Smooth muscle cell (in vitro differentiated cells): ENCODE measurements around the gene RLIM. TPM values are rescaled to one million over a fixed set of nuclear protein-coding genes. Genes with fewer than 3 reads are reported as not detected.

Experiments used
- DNase-seq: peaks from one replicate; lab custom pipeline; 2025; ENCODE audit not compliant: unreplicated experiment; lab: John Stamatoyannopoulos, UW
- H2AFZ ChIP-seq: fragments of 200-600 bp; sonication (generic); 2 replicates; pipeline ENCODE4 v1.6.0; 2016; ENCODE audit warnings: antibody characterized with exemption, low read depth, mild to moderate bottlenecking
- H3F3A ChIP-seq: fragments of 200-600 bp; sonication (generic); 2 replicates; pipeline ENCODE4 v1.6.0; 2017; ENCODE audit warnings: antibody characterized with exemption, low read depth
- H3K27ac ChIP-seq: fragments of 200-600 bp; sonication (generic); 2 replicates; pipeline ENCODE4 v1.5.1; 2016; ENCODE audit warnings: low read depth, mild to moderate bottlenecking
- H3K27me3 ChIP-seq: fragments of 200-600 bp; sonication (generic); 2 replicates; pipeline ENCODE4 v1.6.1; 2016; ENCODE audit warnings: low read depth, mild to moderate bottlenecking
- H3K36me3 ChIP-seq: fragments of 200-600 bp; sonication (generic); 2 replicates; pipeline ENCODE4 v1.5.1; 2016; ENCODE audit warnings: low read depth
- H3K4me1 ChIP-seq: fragments of 200-600 bp; sonication (generic); 2 replicates; pipeline ENCODE4 v1.5.1; 2016; ENCODE audit warnings: low read depth
- H3K4me2 ChIP-seq: fragments of 200-600 bp; sonication (generic); 2 replicates; pipeline ENCODE4 v1.6.0; 2016; ENCODE audit warnings: mild to moderate bottlenecking
- H3K4me3 ChIP-seq: fragments of 200-600 bp; sonication (generic); 2 replicates; pipeline ENCODE4 v1.5.1; 2016; ENCODE audit warnings: mild to moderate bottlenecking
- H3K79me2 ChIP-seq: fragments of 200-600 bp; sonication (generic); 2 replicates; pipeline ENCODE4 v1.6.0; 2016; ENCODE audit warnings: low read depth, mild to moderate bottlenecking
- H3K9ac ChIP-seq: fragments of 200-600 bp; sonication (generic); 2 replicates; pipeline ENCODE4 v1.6.0; 2016; ENCODE audit warnings: low read depth
- H3K9me3 ChIP-seq: fragments of 200-600 bp; sonication (generic); replicated peaks from 2 replicates; pipeline ENCODE4 v1.5.1; 2016; ENCODE audit warnings: low read depth
- H4K20me1 ChIP-seq: fragments of 200-600 bp; sonication (generic); 2 replicates; pipeline ENCODE4 v1.6.0; 2016; ENCODE audit warnings: low read depth
- CTCF ChIP-seq: fragments of 200-600 bp; sonication (generic); IDR thresholded peaks from 2 replicates; pipeline ENCODE4 v1.5.1; 2017; ENCODE audit warnings: borderline replicate concordance, mild to moderate bottlenecking, antibody characterized with exemption; ENCODE audit not compliant: insufficient read depth, poor library complexity, severe bottlenecking
- WGBS: methylation state at CpG from one replicate; pipeline ENCODE4 v1.1.7; 2016; ENCODE audit warnings: low lambda C conversion rate; 5-methylcytosine and 5-hydroxymethylcytosine counted together
- polyA plus RNA-seq: library from polyadenylated mRNA; unstranded; fragments of >200 nt; fragmentation: Nextera tagmentation; extraction: Ambion mirVana; gene quantifications from 2 replicates; pipeline ENCODE4 v1.2.1, GENCODE V29; 2016
- total RNA-seq: library from RNA; depleted of rRNA; stranded (reverse); fragments of >200 nt; gene quantifications from 2 replicates; pipeline ENCODE4 v1.2.3, GENCODE V29; 2014

Gene RLIM
- total and polyA plus RNA-seq, 2 experiments from 2014 or later = 9.9 to 50.7 TPM

- Histone ChIP-seq H3K9me3 (no peaks in the 10 kb centered on the region), H3K9ac (no peak overlapping the region), H3K27ac (no peak overlapping the region), H3K4me2 (no peak overlapping the region), H3K36me3 (no peaks in the 10 kb centered on the region), H2AFZ (no peak overlapping the region), H4K20me1 (no peaks in the 10 kb centered on the region), H3K4me3 (no peak overlapping the region), H3F3A (no peaks in the 10 kb centered on the region), H3K79me2 (no peaks in the 10 kb centered on the region), H3K4me1 (no peaks in the 10 kb centered on the region), H3K27me3 (no peaks in the 10 kb centered on the region)
- TF ChIP-seq CTCF = no peak
- DNase-seq = no peak
- WGBS = 62% methylated on average over 1 of the region's 1 CpG
Measured at GRCh38 chrX:74546984-74547383, 67.4 kb downstream of the RLIM start.

GRCh38 chrX:74545880-74546523, 68.4 kb downstream of the RLIM start:
- Histone ChIP-seq H3K27me3 (no peaks in the 10 kb centered on the region), H3K36me3 (no peaks in the 10 kb centered on the region), H4K20me1 (no peaks in the 10 kb centered on the region), H3K79me2 (no peaks in the 10 kb centered on the region), H3F3A (no peaks in the 10 kb centered on the region), H2AFZ (no peak overlapping the region), H3K4me3 (no peak overlapping the region), H3K9me3 (no peaks in the 10 kb centered on the region), H3K4me2 (no peak overlapping the region), H3K9ac (no peak overlapping the region), H3K27ac (no peak overlapping the region), H3K4me1 (no peaks in the 10 kb centered on the region)
- TF ChIP-seq CTCF = no peak
- DNase-seq = no peak
- 38% methylated on average over 1 of the region's 1 CpG for WGBS

GRCh38 chrX:74540635-74541249, 73.7 kb downstream of the RLIM start:
- WGBS = 51% methylated on average over 2 of the region's 2 CpGs
- no peak for DNase-seq

More at GRCh38 chrX:74540635-74541249, 73.7 kb downstream of the RLIM start:
- no peak overlapping the region for H3K27ac ChIP-seq
- no peak overlapping the region for H2AFZ ChIP-seq
- no peak overlapping the region for H3K4me2 ChIP-seq
- H3F3A ChIP-seq = no peaks in the 10 kb centered on the region
- no peaks in the 10 kb centered on the region for H4K20me1 ChIP-seq
- no peaks in the 10 kb centered on the region for H3K79me2 ChIP-seq
- no peaks in the 10 kb centered on the region for H3K27me3 ChIP-seq
- H3K9me3 ChIP-seq = no peaks in the 10 kb centered on the region
- no peak overlapping the region for H3K4me3 ChIP-seq
- TF ChIP-seq CTCF = no peak
- no peaks in the 10 kb centered on the region for H3K4me1 ChIP-seq
- no peaks in the 10 kb centered on the region for H3K36me3 ChIP-seq
- no peak overlapping the region for H3K9ac ChIP-seq
